Endothelial cell of umbilical vein (primary cell): ENCODE measurements around the gene TMEM108. TPM values are rescaled to one million over a fixed set of nuclear protein-coding genes. Genes with fewer than 3 reads are reported as not detected.
"Not testable (repeated sequence)": the region's sequence is repeated elsewhere in the genome, so short reads cannot be mapped to it uniquely, and the experiment has no call there.

ENCODE experiments used
- BruUV-seq: library from RNA; stranded (reverse); fragments of 400-500 nt; replicated peaks from 2 replicates; lab custom pipeline; 2021; lab: Mats Ljungman, UMichigan
- CTCF ChIA-PET: fragments of 300-600, 350-600 bp; sonication (Branson Sonifier 250); formaldehyde crosslinking; loops from one replicate; lab custom pipeline; 2021; ENCODE audit warnings: antibody characterized with exemption, inconsistent platforms; lab: Charles Lee
- POLR2A ChIA-PET: fragments of 300-600, 350-600 bp; sonication (Branson Sonifier 250); formaldehyde crosslinking; loops from one replicate; lab custom pipeline; 2021; ENCODE audit warnings: antibody characterized with exemption, inconsistent platforms; lab: Charles Lee
- DNase-seq: peaks from one replicate; pipeline ENCODE4 v3.0.0-alpha.2; 2011; ENCODE audit warnings: low read depth, low spot score
- FAIRE-seq: peaks from 2 replicates; lab custom pipeline; 2011; peaks lifted over from hg19 to GRCh38; lab: Jason Lieb, UNC
- H2AFZ ChIP-seq: 2 replicates; pipeline ENCODE4 v1.6.0; 2012; ENCODE audit warnings: low read depth, low read length, control low read depth, inconsistent platforms
- H3K27ac ChIP-seq: 2 replicates; pipeline ENCODE4 v1.5.1; 2011; ENCODE audit warnings: low read depth, mild to moderate bottlenecking, control low read depth, low read length, moderate library complexity; ENCODE audit not compliant: insufficient read depth
- H3K27me3 ChIP-seq, 2 experiments: 2 replicates each; pipeline versions ENCODE4 v1.6.0 to v1.6.1; 2011; ENCODE audit warnings: low read length in 2 of 2, mixed read lengths in 1 of 2; ENCODE audit not compliant: control insufficient read depth in 2 of 2, insufficient read depth in 2 of 2
- H3K36me3 ChIP-seq, 2 experiments: 2 replicates in 1 of 2; 3 replicates in 1 of 2; pipeline ENCODE4 v1.5.1; 2011; ENCODE audit warnings: low read length in 2 of 2, mild to moderate bottlenecking in 1 of 2, moderate library complexity in 1 of 2; ENCODE audit not compliant: control insufficient read depth in 2 of 2, insufficient read depth in 2 of 2; ENCODE audit errors: extremely low read depth in 1 of 2
- H3K4me1 ChIP-seq: 3 replicates; pipeline ENCODE4 v1.5.1; 2011; ENCODE audit warnings: mild to moderate bottlenecking, low read length; ENCODE audit not compliant: control insufficient read depth, insufficient read depth; ENCODE audit errors: extremely low read depth
- H3K4me2 ChIP-seq: 2 replicates; pipeline ENCODE4 v1.6.1; 2011; ENCODE audit warnings: low read length, control low read depth, mixed read lengths; ENCODE audit not compliant: insufficient read depth
- H3K4me3 ChIP-seq, 3 experiments: fragments of 200-600 bp in 1 of 3; sonication (generic), shearing (Covaris generic) in 1 of 3; replicated peaks in 1 of 3; 2 replicates each; pipeline ENCODE4 v1.5.1; 2011 to 2016; ENCODE audit warnings: control low read depth in 3 of 3, low read length in 3 of 3, mild to moderate bottlenecking in 2 of 3, inconsistent platforms in 1 of 3, low read depth in 1 of 3, moderate library complexity in 1 of 3; ENCODE audit not compliant: insufficient read depth in 1 of 3
- H3K79me2 ChIP-seq: 2 replicates; pipeline ENCODE4 v1.6.0; 2012; ENCODE audit warnings: low read length, inconsistent platforms; ENCODE audit not compliant: control insufficient read depth, insufficient read depth
- H3K9ac ChIP-seq: replicated peaks from 2 replicates; pipeline ENCODE3; 2011; ENCODE audit warnings: low read length, control low read depth; ENCODE audit not compliant: insufficient read depth; ENCODE audit errors: extremely low read depth
- H3K9me1 ChIP-seq: replicated peaks from 3 replicates; pipeline ENCODE4 v1.6.0; 2011; ENCODE audit warnings: mild to moderate bottlenecking, low read length; ENCODE audit not compliant: control insufficient read depth, insufficient read depth; ENCODE audit errors: extremely low read depth
- H3K9me3 ChIP-seq: replicated peaks from 2 replicates; pipeline ENCODE4 v1.5.1; 2012; ENCODE audit warnings: low read length, inconsistent platforms; ENCODE audit not compliant: control insufficient read depth, insufficient read depth
- H4K20me1 ChIP-seq: replicated peaks from 2 replicates; pipeline ENCODE3; 2011; ENCODE audit warnings: mild to moderate bottlenecking, low read length; ENCODE audit not compliant: control insufficient read depth, insufficient read depth; ENCODE audit errors: extremely low read depth
- CTCF ChIP-seq, 2 donors: IDR thresholded peaks; 1 replicate in 1 of 2; 2 replicates in 1 of 2; pipeline ENCODE4 v1.5.1; 2011; ENCODE audit warnings: low read length in 2 of 2, mild to moderate bottlenecking in 2 of 2, moderate library complexity in 2 of 2, control low read depth in 1 of 2, inconsistent platforms in 1 of 2, low read depth in 1 of 2; ENCODE audit not compliant: insufficient read depth in 1 of 2; ENCODE audit errors: extremely low read depth in 1 of 2
- EZH2 ChIP-seq: IDR thresholded peaks from 2 replicates; pipeline ENCODE4 v1.6.1; 2012; ENCODE audit warnings: borderline replicate concordance, low read depth, mild to moderate bottlenecking, moderate library complexity, low read length, inconsistent platforms; ENCODE audit not compliant: severe bottlenecking
- FOS ChIP-seq: IDR thresholded peaks from 2 replicates; pipeline ENCODE4 v1.6.1; 2011; ENCODE audit warnings: mild to moderate bottlenecking, low read length, moderate library complexity, borderline replicate concordance; ENCODE audit not compliant: insufficient read depth
- GATA2 ChIP-seq: IDR thresholded peaks from 2 replicates; pipeline ENCODE4 v1.7.0; 2011; ENCODE audit warnings: low read depth, mild to moderate bottlenecking, moderate library complexity, mixed read lengths, low read length; ENCODE audit not compliant: insufficient read length, insufficient read depth
- JUN ChIP-seq: IDR thresholded peaks from 2 replicates; pipeline ENCODE4 v1.6.1; 2011; ENCODE audit warnings: borderline replicate concordance, low read depth; ENCODE audit not compliant: insufficient read length, insufficient read depth
- MAX ChIP-seq: IDR thresholded peaks from 2 replicates; pipeline ENCODE4 v1.6.1; 2011; ENCODE audit not compliant: insufficient read depth, insufficient read length
- MYC ChIP-seq: IDR thresholded peaks from one replicate; pipeline ENCODE4 v1.6.1; 2011; ENCODE audit warnings: mild to moderate bottlenecking, low read depth, low read length
- POLR2A ChIP-seq: IDR thresholded peaks from 2 replicates; pipeline ENCODE4 v1.6.1; 2012; ENCODE audit warnings: low read depth, mild to moderate bottlenecking, control low read depth, low read length
- POLR2AphosphoS5 ChIP-seq: IDR thresholded peaks from 2 replicates; pipeline ENCODE4 v1.6.1; 2012; ENCODE audit warnings: low read depth, mild to moderate bottlenecking, control low read depth, low read length, moderate library complexity; ENCODE audit not compliant: insufficient read depth
- dilution Hi-C: fragments of 300-500 bp; cut with MboI; formaldehyde crosslinking; loops from one replicate; pipeline ENCODE4 v1.15.0; 2019; ENCODE audit warnings: low sequenced_read_pairs; ENCODE audit not compliant: extremely low pct_ligation_motif_present
- intact Hi-C: fragments of 100-400 bp; cut with micrococcal nuclease; formaldehyde crosslinking; loops from one replicate; pipeline ENCODE4 v1.10.0; 2022
- polyA plus RNA-seq, 4 experiments: library from polyadenylated mRNA; depleted of rRNA in 3 of 4; stranded (reverse) in 3 of 4; unstranded in 1 of 4; fragments of >200 nt; gene quantifications; 2 replicates each; pipeline versions ENCODE4 v1.2.1 to v1.2.3, GENCODE V29; 2011 to 2012; ENCODE audit warnings: missing spikeins in 1 of 4
- total RNA-seq: library from RNA; stranded (reverse); gene quantifications from 2 replicates; pipeline ENCODE4 v1.2.3, GENCODE V29; 2021

The TMEM108 gene
- total and polyA plus RNA-seq, 2 donors (not counting 3 experiments of a cell fraction or from before 2014, with no cell fraction given): 0.40 to 1.1 TPM

- no TSS peak for BruUV-seq
- CTCF ChIA-PET: no interaction called here
Measured at GRCh38 chr3:132997404-132998185, 40.6 kb upstream of the TMEM108 start.

GRCh38 chr3:133005032-133005431 is 33.2 kb upstream of the TMEM108 start:
- CTCF ChIA-PET, FAIRE-seq, H3K27ac ChIP-seq, intact Hi-C loops, H3K36me3 ChIP-seq, H3K4me3 ChIP-seq, BruUV-seq, H3K9ac ChIP-seq, H4K20me1 ChIP-seq, H3K4me2 ChIP-seq, DNase-seq, H3K27me3 ChIP-seq, dilution Hi-C loops, H3K9me3 ChIP-seq, H3K4me1 ChIP-seq, H2AFZ ChIP-seq, POLR2A ChIA-PET, H3K79me2 ChIP-seq, H3K9me1 ChIP-seq: not testable (repeated sequence)

More at GRCh38 chr3:132997404-132998185, 40.6 kb upstream of the TMEM108 start:
- Histone ChIP-seq H3K27ac (no peak overlapping the region), H4K20me1 (no peaks in the 10 kb centered on the region), H3K79me2 (no peaks in the 10 kb centered on the region), H3K9me3 (no peaks in the 10 kb centered on the region), H3K36me3 (no peaks in the 10 kb centered on the region), H3K4me3 (no peak overlapping the region), H3K4me1 (no peaks in the 10 kb centered on the region), H3K4me2 (no peak overlapping the region), H3K9ac (no peak overlapping the region), H3K27me3 (no peaks in the 10 kb centered on the region), H2AFZ (no peak overlapping the region), H3K9me1 (no peaks in the 10 kb centered on the region)
- FAIRE-seq (no peak), DNase-seq (no peak)
- no peak for TF ChIP-seq EZH2
- no peak for TF ChIP-seq MYC
- no peak for TF ChIP-seq GATA2
- no peak for TF ChIP-seq CTCF (IDR thresholded peaks at IDR 0.05; ENCODE audit: extremely low read depth in 1 of 2, insufficient read depth in 1 of 2, low read depth in 1 of 2, low read length in 2 of 2)
- TF ChIP-seq POLR2A: no peak
- TF ChIP-seq POLR2AphosphoS5: no peak
- TF ChIP-seq JUN: no peak
- TF ChIP-seq MAX: no peak
- TF ChIP-seq FOS: no peak
- POLR2A ChIA-PET: no interaction called here
- dilution Hi-C loops: no loop called here
- intact Hi-C loops: no loop called here
